NCI-H2029 treated with DMSO at 0.1 percent for 48 hours (cell line): ENCODE measurements around the gene NMUR1.
A peak's percentile ranks its signal among the peaks of the same experiment; 100 is the strongest.

Experiments used
- DNase-seq: peaks from one replicate; lab custom pipeline; 2025; lab: John Stamatoyannopoulos, UW

The NMUR1 gene

DNA sequence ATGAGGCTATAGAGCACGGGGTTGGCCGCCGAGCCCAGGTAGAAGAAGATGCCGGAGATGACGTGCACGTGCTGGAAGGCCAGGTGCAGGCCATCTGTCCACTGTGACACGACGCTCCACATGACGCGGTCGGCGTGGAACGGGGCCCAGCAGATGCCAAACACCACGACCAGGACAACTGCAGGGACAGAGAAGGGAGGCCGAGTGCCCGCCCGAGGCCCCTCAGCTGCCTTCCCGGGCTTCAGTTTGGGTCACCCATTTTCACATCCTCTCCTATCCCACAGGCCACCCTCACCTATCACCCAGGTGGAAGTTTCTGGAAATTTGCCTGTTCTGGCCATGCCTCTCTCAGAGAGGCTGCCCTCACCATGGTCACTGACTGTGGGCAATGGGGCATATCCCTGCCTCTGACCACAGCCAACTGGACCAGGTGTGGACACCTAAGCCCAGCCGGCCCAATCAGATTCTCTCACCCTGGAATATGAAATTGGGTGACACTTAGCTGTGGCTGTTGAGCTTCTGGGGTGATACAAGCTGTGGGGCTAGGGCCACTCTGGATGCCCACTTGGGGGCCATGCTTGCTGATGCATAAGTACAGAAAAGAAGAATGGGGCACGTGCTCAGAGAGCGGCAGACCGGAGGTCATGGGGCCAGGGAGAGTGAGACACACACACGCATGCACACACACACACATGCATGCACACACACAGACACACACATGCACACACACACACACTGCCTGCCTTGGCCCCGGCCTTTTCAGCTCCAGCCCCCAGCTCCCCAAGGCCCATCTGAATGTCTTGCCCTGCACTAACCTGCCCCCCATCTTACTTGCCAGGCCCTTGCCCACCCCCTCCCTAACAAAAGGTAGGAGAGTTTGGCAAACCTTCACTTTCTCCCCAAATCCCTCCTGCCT, 4.7 kb downstream of the NMUR1 start:
- no peak for DNase-seq

DNA sequence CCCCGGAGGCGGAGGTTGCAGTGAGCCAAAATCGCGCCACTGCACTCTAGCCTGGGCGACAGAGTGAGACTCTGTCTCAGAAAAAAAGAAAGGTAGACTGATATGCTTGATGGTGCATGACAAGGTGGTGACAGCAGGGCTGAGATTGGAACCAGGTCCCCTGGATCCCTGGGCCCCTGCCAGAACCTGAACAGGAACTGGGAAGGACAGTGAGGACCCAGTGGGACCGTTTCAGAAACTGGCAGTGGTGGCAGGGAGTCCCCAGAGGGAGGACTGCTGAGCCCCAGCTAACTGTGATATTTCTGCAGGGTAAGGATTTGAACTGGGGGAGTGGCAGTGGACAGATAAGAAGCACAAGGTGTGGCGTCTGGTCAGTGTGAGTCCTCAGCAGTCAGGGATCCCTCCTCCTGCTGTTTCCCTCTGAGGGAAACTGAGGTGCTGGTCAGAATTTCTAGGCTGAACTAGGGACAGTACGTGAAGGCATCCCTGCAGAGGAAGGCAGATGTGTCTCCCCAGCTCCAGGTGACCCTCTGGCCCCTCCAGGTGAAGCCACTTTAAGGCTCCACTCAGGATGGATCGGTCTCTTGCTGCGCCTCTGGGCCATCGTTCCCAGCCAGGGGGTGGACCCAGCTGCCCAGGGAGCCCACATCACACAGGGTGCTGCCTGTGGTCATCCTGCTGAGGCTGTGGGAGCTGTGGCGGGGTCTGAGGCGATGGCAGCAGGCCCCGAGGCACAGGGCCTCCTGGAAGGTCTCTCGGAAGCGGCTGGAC, 5.6 kb downstream of the NMUR1 start:
- no peak for DNase-seq

DNA sequence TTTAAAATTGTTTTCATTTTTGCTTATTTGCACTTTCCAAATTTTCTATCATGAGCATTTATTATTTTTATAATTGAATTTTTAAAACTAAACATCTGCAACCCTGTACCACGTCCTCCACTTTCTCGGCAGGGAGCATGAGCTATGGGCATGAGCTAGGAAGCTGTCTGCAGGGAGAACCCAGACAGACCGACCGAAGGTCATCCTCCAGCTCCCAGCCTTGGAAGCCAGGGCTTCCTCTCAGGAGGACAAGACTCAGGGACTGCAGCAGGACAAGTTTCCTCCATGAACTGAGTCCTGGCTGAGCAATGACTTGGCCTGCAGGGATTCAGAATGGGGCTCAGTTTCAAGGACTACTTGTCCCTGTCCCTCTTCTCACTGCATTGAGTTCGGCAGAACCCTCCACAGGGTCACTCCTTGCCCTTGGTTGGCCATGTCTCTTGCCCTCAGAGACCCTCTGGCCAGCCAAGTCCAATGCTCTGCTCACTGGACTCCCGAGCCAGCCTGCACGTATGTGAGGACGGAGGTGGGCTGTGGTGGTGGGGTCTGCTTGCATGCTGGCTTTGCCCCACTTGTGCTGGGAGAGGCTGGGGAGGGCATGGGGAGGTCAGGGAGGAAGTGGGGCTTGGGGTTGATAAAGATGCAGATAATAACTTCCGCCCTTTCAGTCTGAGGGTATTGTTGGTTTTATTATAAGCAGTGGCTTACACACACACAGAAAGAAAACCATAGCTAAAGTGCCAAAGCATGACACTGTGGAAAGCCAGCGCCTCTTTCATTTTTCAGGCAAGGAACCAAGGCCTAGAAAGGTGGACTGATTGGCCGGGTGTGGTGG, 6.6 kb downstream of the NMUR1 start:
- DNase-seq: no peak

DNA sequence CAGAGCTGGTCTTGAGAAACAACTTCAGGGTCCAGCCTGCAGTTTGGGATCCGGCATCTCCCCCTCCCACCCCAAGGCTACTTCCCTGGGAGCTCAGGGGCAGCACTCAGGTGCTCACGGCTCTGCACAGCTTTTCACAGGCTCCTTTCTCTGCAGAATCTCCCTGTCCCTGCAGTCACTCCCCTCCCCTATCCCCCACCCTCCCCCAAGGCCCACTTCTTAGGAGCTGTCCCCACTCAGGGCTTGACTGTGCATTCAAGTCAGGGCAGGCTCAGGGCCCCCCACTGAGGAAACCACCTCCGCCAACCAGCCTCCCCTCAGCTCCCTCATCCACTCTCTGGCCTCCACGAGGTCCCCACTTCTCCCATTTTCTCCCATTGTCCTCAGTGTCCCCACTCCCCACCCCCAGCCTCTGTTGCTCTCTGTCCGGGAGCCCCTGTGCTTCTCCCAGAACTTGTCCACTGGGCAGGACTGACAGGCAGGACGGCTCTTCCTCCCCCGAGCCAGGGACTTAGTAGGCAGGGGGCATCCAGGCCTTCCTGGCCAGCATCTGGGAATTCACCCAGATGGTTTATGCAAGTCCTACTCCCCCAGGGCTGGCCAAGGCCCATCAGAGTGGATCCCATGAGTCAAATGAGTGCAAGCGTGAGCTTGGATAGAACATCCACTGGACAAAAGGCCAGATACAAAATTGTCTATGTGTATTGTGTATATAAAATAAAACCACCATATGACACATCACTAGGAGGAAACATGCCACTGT, 7.6 kb downstream of the NMUR1 start:
- DNase-seq: no peak

DNA sequence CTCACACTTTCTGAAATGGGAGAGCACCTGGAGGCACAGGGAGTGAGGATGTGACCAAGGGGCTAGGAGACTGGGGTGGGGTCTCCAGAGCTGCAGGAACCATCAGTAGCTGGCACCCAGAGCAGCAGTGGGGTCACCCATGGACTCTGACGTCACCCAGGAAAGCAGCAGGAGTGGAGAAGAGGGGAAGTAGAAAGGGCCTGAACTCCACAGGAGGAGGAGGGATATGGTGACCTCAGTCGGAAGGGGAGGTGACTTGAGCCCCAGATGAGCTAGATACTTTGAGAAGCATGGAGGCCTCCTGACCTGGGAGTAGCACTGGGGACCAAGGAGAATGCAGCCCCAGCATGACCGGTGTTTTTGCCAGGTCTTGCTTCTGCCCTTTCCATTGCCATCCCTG, 8.8 kb downstream of the NMUR1 start:
- no peak for DNase-seq

- no peak for DNase-seq
Observed at GRCh38 chr2:231519975-231520555, 10.2 kb downstream of the NMUR1 start.

DNA sequence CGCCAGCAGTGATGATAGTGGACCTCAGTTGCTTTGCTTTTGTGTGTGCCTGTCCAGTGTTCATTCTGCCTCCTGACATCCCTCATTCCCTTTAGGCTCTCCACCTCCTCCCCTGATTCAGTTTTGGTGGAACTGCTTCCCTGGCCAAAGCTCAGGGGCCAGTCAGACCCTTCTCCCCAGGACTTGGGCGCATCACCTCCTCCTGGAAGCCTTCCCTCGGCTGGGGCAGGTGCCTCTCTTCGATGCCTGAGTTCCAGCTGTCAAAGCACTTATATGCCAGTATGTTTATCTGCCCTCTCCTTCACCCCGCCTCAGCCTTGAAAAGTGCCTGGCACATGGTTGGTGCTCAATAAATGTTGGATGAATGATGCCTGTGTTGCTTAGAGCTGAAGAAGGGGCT, 11.5 kb downstream of the NMUR1 start:
- DNase-seq: no peak

- no peak for DNase-seq
Observed at GRCh38 chr2:231515603-231516002, 14.6 kb downstream of the NMUR1 start.

DNA sequence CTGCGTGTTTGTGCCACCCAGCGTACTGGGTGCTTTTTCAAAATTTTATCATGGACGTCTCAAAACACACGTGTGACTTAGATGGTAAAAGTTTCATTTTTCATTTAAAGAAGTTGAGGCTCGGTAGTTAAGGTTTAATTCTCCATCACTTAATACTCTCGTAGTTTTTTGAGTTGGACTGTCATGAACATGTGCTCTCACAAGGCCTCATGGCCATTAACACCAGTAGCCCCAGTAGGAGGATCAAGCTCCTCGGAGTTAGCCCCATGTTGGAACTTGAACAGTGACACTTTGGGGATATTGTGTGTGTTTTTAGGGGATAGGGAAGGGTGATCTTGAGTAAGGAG, 15.3 kb downstream of the NMUR1 start:
- DNase-seq: no peak

- DNase-seq: peak; percentile 92
Observed at GRCh38 chr2:231514225-231514950, 15.9 kb downstream of the NMUR1 start.

- DNase-seq: no peak
Observed at GRCh38 chr2:231513746-231514224, 16.5 kb downstream of the NMUR1 start.

GRCh38 chr2:231512222-231512621, 18.0 kb downstream of the NMUR1 start:
- no peak for DNase-seq

- no peak for DNase-seq
Observed at GRCh38 chr2:231503766-231504165, 26.5 kb downstream of the NMUR1 start.

- DNase-seq: no peak
Observed at GRCh38 chr2:231502596-231502995, 27.6 kb downstream of the NMUR1 start.

DNA sequence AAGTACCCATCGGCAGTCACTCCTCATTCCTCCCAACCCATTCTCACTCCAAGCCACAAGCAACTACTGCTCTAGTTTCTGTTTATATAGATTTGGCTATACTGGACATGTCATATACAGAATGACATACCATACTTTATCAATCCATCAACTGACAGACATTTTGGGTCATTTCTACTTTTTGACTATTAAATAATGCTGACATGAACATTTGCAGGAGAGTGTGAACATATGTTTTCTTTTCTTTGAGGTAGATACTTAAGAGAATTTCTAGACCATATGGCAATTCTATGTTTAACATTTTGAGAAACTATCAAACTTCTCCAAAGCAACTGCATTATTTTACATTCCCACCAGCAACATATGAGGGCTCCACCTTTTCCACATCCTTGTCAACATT, 32.6 kb downstream of the NMUR1 start:
- DNase-seq: no peak

DNA sequence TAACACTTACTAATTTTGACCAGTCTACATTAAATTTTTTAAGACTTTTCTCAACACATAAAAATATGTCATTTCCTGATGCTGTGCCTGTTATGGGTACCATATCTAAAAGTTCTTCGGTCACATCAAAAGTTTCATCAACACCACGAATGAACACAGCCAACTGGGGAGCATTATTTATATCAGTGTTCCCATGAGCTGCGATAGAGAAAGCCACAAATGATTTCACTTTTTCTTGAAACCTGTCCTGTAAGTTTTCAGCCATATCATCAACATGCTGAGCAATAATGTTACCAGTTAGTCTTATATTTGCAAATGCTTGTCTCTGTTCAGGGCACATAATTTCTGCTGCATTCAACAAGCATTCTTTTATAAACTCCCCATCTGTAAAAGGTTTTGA, 35.6 kb downstream of the NMUR1 start:
- no peak for DNase-seq

GRCh38 chr2:231490801-231491200, 39.4 kb downstream of the NMUR1 start:
- DNase-seq: no peak

- no peak for DNase-seq
Observed at GRCh38 chr2:231489990-231490389, 40.3 kb downstream of the NMUR1 start.

DNA sequence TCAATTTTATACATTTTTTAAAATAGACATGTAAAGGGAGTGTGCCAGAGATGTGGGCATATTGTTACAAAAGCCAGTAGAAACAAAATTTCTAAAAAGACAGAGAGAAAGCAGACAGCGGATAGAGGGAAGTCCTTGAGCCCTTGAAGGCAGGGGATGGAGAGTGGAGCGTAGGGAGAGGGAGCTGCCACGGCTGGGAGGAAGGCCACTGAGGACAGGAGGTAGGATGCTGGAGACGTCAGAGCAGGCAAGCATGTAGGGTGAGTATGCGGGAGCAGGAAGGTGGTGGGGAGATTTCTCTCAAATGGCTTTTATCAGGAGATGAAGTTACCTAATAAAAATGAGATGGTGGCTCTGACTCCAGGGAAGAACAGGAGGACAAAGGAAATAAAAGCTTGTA, 41.9 kb downstream of the NMUR1 start:
- no peak for DNase-seq

GRCh38 chr2:231486851-231487596, 43.2 kb downstream of the NMUR1 start:
- no peak for DNase-seq
